Measurements from ENCODE around the gene DNAJC10.

Gene DNAJC10

DNA sequence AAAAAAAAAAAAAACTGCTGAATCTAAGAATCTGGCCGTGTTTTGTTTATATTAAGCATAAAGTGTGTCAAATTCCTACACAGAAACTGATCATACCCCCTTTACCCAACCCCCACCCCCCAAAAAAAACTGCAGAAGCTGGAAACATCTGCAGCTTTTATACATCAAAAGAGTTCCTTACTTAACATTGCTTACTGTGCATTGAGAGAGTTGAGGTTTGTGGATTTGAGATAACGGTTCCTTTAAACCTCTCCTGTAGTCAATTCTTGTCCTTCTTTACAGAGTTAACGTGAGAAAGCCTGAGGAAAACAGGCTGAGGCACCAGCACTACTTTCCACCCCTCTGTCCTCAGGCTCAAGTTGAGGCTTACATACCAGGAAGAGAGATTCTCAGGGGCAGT, 115.9 kb downstream of the DNAJC10 start:
- no peak overlapping the region for H3K27ac ChIP-seq (ENCODE audit: low read depth, low read length, poor library complexity, severe bottlenecking)
- TF ChIP-seq EZH2 (IDR thresholded peaks at IDR 0.05; ENCODE audit: borderline replicate concordance, low read length), result no peak
- TF ChIP-seq, protein P1, sequence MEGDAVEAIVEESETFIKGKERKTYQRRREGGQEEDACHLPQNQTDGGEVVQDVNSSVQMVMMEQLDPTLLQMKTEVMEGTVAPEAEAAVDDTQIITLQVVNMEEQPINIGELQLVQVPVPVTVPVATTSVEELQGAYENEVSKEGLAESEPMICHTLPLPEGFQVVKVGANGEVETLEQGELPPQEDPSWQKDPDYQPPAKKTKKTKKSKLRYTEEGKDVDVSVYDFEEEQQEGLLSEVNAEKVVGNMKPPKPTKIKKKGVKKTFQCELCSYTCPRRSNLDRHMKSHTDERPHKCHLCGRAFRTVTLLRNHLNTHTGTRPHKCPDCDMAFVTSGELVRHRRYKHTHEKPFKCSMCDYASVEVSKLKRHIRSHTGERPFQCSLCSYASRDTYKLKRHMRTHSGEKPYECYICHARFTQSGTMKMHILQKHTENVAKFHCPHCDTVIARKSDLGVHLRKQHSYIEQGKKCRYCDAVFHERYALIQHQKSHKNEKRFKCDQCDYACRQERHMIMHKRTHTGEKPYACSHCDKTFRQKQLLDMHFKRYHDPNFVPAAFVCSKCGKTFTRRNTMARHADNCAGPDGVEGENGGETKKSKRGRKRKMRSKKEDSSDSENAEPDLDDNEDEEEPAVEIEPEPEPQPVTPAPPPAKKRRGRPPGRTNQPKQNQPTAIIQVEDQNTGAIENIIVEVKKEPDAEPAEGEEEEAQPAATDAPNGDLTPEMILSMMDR (IDR thresholded peaks at IDR 0.05; ENCODE audit: low read length), result no peak
- no peaks in the 10 kb centered on the region for H3K36me3 ChIP-seq (ENCODE audit: insufficient read depth, low read length)
- no peaks in the 10 kb centered on the region for H3K9me2 ChIP-seq (ENCODE audit: low read depth, low read length)
- no peaks in the 10 kb centered on the region for H3K4me1 ChIP-seq (ENCODE audit: insufficient read depth, low read length, severe bottlenecking)
- H4K20me1 ChIP-seq (ENCODE audit: insufficient read depth, low read length), result no peaks in the 10 kb centered on the region
- H3K79me2 ChIP-seq (ENCODE audit: insufficient read depth, low read length), result no peaks in the 10 kb centered on the region
- no peaks in the 10 kb centered on the region for H3K27me3 ChIP-seq (ENCODE audit: insufficient read depth, low read length)
- H3K4me3 ChIP-seq (ENCODE audit: low read depth, low read length, poor library complexity, severe bottlenecking), result no peak overlapping the region
- H3F3A ChIP-seq (ENCODE audit: insufficient read depth, low read length), result no peaks in the 10 kb centered on the region
- H3K9ac ChIP-seq (ENCODE audit: low read length), result no peak overlapping the region
- H2AFZ ChIP-seq (ENCODE audit: low read length), result no peak overlapping the region
- no peak overlapping the region for H3K4me2 ChIP-seq (ENCODE audit: low read length)
- no peaks in the 10 kb centered on the region for H3K9me3 ChIP-seq (ENCODE audit: low read length)

- Histone ChIP-seq H3K9ac (ENCODE audit: low read length) (no peak overlapping the region), H4K20me1 (ENCODE audit: insufficient read depth, low read length) (no peaks in the 10 kb centered on the region), H3F3A (ENCODE audit: insufficient read depth, low read length) (no peaks in the 10 kb centered on the region), H3K79me2 (ENCODE audit: insufficient read depth, low read length) (no peaks in the 10 kb centered on the region), H3K27ac (ENCODE audit: low read depth, low read length, poor library complexity, severe bottlenecking) (no peak overlapping the region), H3K4me2 (ENCODE audit: low read length) (no peak overlapping the region), H3K4me3 (ENCODE audit: low read depth, low read length, poor library complexity, severe bottlenecking) (no peak overlapping the region), H3K36me3 (ENCODE audit: insufficient read depth, low read length) (no peaks in the 10 kb centered on the region), H3K9me3 (ENCODE audit: low read length) (no peaks in the 10 kb centered on the region), H3K9me2 (ENCODE audit: low read depth, low read length) (no peaks in the 10 kb centered on the region), H3K4me1 (ENCODE audit: insufficient read depth, low read length, severe bottlenecking) (no peaks in the 10 kb centered on the region), H2AFZ (ENCODE audit: low read length) (no peak overlapping the region), H3K27me3 (ENCODE audit: insufficient read depth, low read length) (no peaks in the 10 kb centered on the region)
- TF ChIP-seq EZH2 (IDR thresholded peaks at IDR 0.05; ENCODE audit: borderline replicate concordance, low read length), result no peak
- TF ChIP-seq, protein P1 (IDR thresholded peaks at IDR 0.05; ENCODE audit: low read length), result no peak
These were observed 117.2 kb downstream of the DNAJC10 start for GRCh38 chr2:182833084-182833854.

DNA sequence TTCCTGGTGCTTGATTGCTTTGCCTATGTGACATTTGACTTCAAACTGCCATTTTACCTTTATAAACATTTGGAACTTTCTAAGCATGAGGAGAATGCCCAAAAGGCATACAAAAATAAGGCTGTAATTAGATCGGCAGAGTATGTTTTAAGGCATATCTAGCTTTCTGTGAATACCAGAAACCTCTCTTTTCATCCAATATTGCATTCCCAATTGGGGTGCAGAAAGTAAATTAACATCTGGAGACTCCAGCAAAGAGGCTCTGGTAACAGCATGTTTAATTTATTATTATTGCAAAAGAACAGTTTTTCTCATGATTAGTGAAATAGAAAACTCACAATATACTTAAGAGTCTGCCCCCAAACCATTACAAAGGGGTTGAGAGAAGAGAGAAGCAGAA, 118.2 kb downstream of the DNAJC10 start:
- H3K79me2 ChIP-seq (ENCODE audit: insufficient read depth, low read length), result no peaks in the 10 kb centered on the region
- no peaks in the 10 kb centered on the region for H3K9me3 ChIP-seq (ENCODE audit: low read length)
- no peak overlapping the region for H3K9ac ChIP-seq (ENCODE audit: low read length)
- no peaks in the 10 kb centered on the region for H3K4me1 ChIP-seq (ENCODE audit: insufficient read depth, low read length, severe bottlenecking)
- no peaks in the 10 kb centered on the region for H3K36me3 ChIP-seq (ENCODE audit: insufficient read depth, low read length)
- no peak overlapping the region for H3K4me3 ChIP-seq (ENCODE audit: low read depth, low read length, poor library complexity, severe bottlenecking)
- no peak for TF ChIP-seq EZH2 (IDR thresholded peaks at IDR 0.05; ENCODE audit: borderline replicate concordance, low read length)
- TF ChIP-seq, protein P1 (IDR thresholded peaks at IDR 0.05; ENCODE audit: low read length), result no peak
- no peaks in the 10 kb centered on the region for H3K9me2 ChIP-seq (ENCODE audit: low read depth, low read length)
- H3K27me3 ChIP-seq (ENCODE audit: insufficient read depth, low read length), result no peaks in the 10 kb centered on the region
- H2AFZ ChIP-seq (ENCODE audit: low read length), result no peak overlapping the region
- no peaks in the 10 kb centered on the region for H4K20me1 ChIP-seq (ENCODE audit: insufficient read depth, low read length)
- no peak overlapping the region for H3K27ac ChIP-seq (ENCODE audit: low read depth, low read length, poor library complexity, severe bottlenecking)
- no peaks in the 10 kb centered on the region for H3F3A ChIP-seq (ENCODE audit: insufficient read depth, low read length)
- H3K4me2 ChIP-seq (ENCODE audit: low read length), result no peak overlapping the region

All from OCI-LY1 (cell line).